ENCODE results near the gene PPID.
"Not testable (repeated sequence)": the region's sequence is repeated elsewhere in the genome, so short reads cannot be mapped to it uniquely, and the experiment has no call there.

The PPID gene

DNA sequence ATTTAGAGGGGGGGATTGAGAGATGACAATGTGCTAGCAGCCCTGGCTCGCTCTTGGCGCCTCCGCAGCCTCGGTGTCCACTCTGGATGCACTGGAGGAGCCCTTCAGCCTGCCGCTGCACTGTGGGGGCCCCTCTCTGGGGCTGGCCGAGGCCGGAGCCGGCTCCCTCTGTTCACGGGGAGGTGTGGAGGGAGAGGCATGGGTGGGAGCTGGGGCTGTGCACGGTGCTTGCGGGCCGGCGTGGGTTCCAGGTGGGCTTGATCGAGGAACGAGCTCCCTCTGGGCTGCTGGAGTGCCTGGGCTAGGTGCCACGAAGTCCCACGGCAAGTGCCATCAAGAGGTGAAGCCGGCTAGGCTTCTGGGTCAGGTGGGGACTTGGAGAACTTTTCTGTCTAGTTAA lies 58.4 kb downstream of the PPID start:
- no peak for DNase-seq

DNA sequence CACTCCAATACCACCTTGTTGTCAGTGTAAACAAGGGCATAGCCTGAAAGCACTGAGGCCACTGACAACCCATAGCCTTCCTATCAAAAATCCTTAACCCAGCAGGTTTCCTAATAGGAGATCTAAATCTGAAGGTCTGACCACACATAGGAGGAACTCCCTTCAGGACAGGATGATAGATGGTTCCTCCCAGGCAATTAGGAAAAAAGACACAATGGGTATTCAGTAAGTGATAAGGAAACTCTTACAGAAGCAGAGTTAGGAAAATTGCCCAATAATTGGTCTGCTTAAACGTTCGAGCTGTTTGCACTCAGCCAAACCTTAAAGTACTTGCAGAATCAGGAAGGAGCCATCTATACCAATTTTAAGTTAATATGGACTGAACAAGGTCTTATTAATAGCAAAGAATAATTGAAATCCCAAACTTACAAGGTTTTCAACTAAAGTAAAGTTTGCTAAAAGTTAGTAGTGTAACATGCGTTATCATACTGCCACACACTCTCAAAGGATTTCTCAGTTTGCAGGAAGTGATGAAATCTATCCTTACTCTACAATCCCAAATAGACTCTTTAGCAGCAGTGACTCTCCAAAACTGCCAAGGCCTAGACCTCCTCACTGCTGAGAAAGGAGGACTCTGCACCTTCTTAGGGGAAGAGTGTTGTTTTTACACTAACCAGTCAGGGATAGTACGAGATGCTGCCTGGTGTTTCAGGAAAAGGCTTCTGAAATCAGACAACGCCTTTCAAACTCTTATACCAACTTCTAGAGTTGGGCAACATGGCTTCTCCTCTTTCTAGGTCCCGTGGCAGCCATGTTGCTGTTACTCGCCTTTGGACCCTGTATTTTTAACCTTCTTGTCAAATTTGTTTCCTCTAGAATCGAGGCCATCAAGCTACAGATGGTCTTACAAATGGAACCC lies 59.2 kb downstream of the PPID start:
- not testable (repeated sequence) for DNase-seq

DNA sequence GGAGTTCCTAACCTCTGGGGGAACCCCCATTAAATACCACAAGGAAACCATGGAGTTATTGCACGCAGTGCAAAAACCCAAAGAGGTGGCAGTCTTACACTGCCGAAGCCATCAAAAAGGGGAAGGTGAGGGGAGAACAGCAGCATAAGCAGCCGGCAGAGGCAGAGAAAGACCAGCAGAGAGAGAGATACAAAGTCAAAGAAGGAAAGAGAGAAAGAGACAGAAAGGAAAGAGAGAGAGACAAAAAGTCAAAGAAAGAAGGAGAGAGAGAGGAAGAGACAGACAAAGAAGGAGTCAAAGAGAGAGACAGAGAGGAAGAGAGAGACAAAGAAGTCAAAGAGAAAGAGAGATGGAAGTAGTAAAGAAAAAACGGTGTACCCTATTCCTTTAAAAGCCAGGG lies 59.9 kb downstream of the PPID start:
- DNase-seq = not testable (repeated sequence)
